GM23338 (cell line): ENCODE data around the gene MYO1E. TPM values are rescaled to one million over a fixed set of nuclear protein-coding genes. Genes with fewer than 3 reads are reported as not detected.

Source experiments
- ATAC-seq: fragments of 200-7000 bp; cut with Tn5 transposase; 3 replicates; pipeline ENCODE4 v1.9.1; 2020
- DNase-seq: peaks from one replicate; pipeline ENCODE4 v3.0.0-alpha.2; 2015; ENCODE audit warnings: low spot score
- H2AFZ ChIP-seq: fragments of 200-600 bp; sonication (generic); 2 replicates; pipeline ENCODE4 v1.8.0; 2016; ENCODE audit warnings: antibody characterized with exemption, mild to moderate bottlenecking, moderate library complexity
- H3F3A ChIP-seq: fragments of 200-600 bp; sonication (generic); replicated peaks from 2 replicates; pipeline ENCODE4 v1.8.0; 2017; ENCODE audit warnings: antibody characterized with exemption, mixed run types, low read depth
- H3K27ac ChIP-seq: fragments of 200-600 bp; sonication (generic); 2 replicates; pipeline ENCODE4 v1.6.1; 2016; ENCODE audit warnings: low read depth
- H3K27me3 ChIP-seq: fragments of 200-600 bp; sonication (generic); 2 replicates; pipeline ENCODE4 v1.8.0; 2016; ENCODE audit warnings: mild to moderate bottlenecking, mixed run types, moderate library complexity; ENCODE audit not compliant: insufficient read depth
- H3K36me3 ChIP-seq: fragments of 200-600 bp; sonication (generic); 2 replicates; pipeline ENCODE4 v1.8.0; 2016; ENCODE audit warnings: mild to moderate bottlenecking; ENCODE audit not compliant: insufficient read depth
- H3K4me1 ChIP-seq: fragments of 200-600 bp; sonication (generic); 2 replicates; pipeline ENCODE4 v1.8.0; 2016; ENCODE audit warnings: mild to moderate bottlenecking, moderate library complexity; ENCODE audit not compliant: insufficient read depth
- H3K4me2 ChIP-seq: fragments of 200-600 bp; sonication (generic); 2 replicates; pipeline ENCODE4 v1.7.1; 2017; ENCODE audit warnings: mixed run types
- H3K4me3 ChIP-seq: fragments of 200-600 bp; sonication (generic); 2 replicates; pipeline ENCODE4 v1.6.1; 2016; ENCODE audit warnings: mixed run types
- H3K79me2 ChIP-seq: fragments of 200-600 bp; sonication (generic); replicated peaks from 2 replicates; pipeline ENCODE4 v1.8.0; 2017; ENCODE audit warnings: mild to moderate bottlenecking; ENCODE audit not compliant: insufficient read depth
- H3K9me2 ChIP-seq: fragments of 200-600 bp; sonication (generic); 2 replicates; pipeline ENCODE4 v1.8.0; 2017; ENCODE audit not compliant: insufficient read depth
- H4K20me1 ChIP-seq: fragments of 200-600 bp; sonication (generic); replicated peaks from 2 replicates; pipeline ENCODE4 v1.8.0; 2017; ENCODE audit warnings: mild to moderate bottlenecking; ENCODE audit not compliant: insufficient read depth
- H3K27ac Mint-ChIP-seq: 2 replicates; pipeline ENCODE4 v1.8.0; 2020; ENCODE audit warnings: inconsistent platforms, mild to moderate bottlenecking, moderate library complexity, mixed read lengths
- H3K27me3 Mint-ChIP-seq: 3 replicates; pipeline ENCODE4 v1.8.0; 2022; ENCODE audit warnings: low read depth, mild to moderate bottlenecking, moderate library complexity, mixed read lengths, inconsistent platforms; ENCODE audit not compliant: insufficient read depth, poor library complexity
- H3K36me3 Mint-ChIP-seq: 3 replicates; pipeline ENCODE4 v1.8.0; 2021; ENCODE audit warnings: low read depth, mild to moderate bottlenecking, inconsistent platforms, moderate library complexity, mixed read lengths
- H3K4me1 Mint-ChIP-seq: 3 replicates; pipeline ENCODE4 v1.8.0; 2020; ENCODE audit warnings: mild to moderate bottlenecking, inconsistent platforms, mixed read lengths
- H3K4me3 Mint-ChIP-seq: 3 replicates; pipeline ENCODE4 v1.8.0; 2021; ENCODE audit warnings: moderate library complexity, mild to moderate bottlenecking, inconsistent platforms, mixed read lengths
- H3K9me3 Mint-ChIP-seq: 3 replicates; pipeline ENCODE4 v1.8.0; 2020; ENCODE audit warnings: moderate library complexity, mild to moderate bottlenecking, inconsistent platforms, mixed read lengths
- CREB1 ChIP-seq: fragments of 250-450 bp; sonication (Bioruptor Pico); IDR thresholded peaks from 2 replicates; pipeline ENCODE4 v1.5.0; 2020; ENCODE audit warnings: low read depth, mild to moderate bottlenecking, moderate library complexity
- EZH2 ChIP-seq: fragments of 200-600 bp; sonication (generic); IDR thresholded peaks from one replicate; pipeline ENCODE4 v1.8.0; 2017; ENCODE audit warnings: antibody characterized with exemption, mild to moderate bottlenecking, low read depth; ENCODE audit not compliant: unreplicated experiment
- EZH2phosphoT487 ChIP-seq: fragments of 200-600 bp; sonication (generic); IDR thresholded peaks from one replicate; pipeline ENCODE4 v1.8.1; 2018; ENCODE audit warnings: antibody characterized with exemption; ENCODE audit not compliant: unreplicated experiment
- JUNB ChIP-seq: IDR thresholded peaks from one replicate; pipeline ENCODE4 v1.6.1; 2016; ENCODE audit warnings: antibody characterized with exemption; ENCODE audit not compliant: unreplicated experiment
- NANOG ChIP-seq: IDR thresholded peaks from 2 replicates; pipeline ENCODE4 v1.6.1; 2016; ENCODE audit warnings: antibody characterized with exemption, borderline replicate concordance
- POLR2AphosphoS5 ChIP-seq: IDR thresholded peaks from 2 replicates; pipeline ENCODE4 v1.6.1; 2016; ENCODE audit warnings: antibody characterized with exemption, low read depth
- STAT1 ChIP-seq: IDR thresholded peaks from one replicate; pipeline ENCODE4 v1.6.1; 2016; ENCODE audit warnings: antibody characterized with exemption; ENCODE audit not compliant: unreplicated experiment
- ZNF114 ChIP-seq: fragments of 250-450 bp; sonication (Bioruptor Pico); IDR thresholded peaks from 2 replicates; pipeline ENCODE4 v1.5.0; 2020; ENCODE audit warnings: mild to moderate bottlenecking, moderate library complexity
- ZNF331 ChIP-seq: fragments of 250-450 bp; sonication (Bioruptor Pico); IDR thresholded peaks from 2 replicates; pipeline ENCODE4 v1.5.0; 2020; ENCODE audit warnings: low read depth, mild to moderate bottlenecking, moderate library complexity
- polyA plus RNA-seq: library from polyadenylated mRNA; unstranded; fragments of >200 nt; fragmentation: Nextera tagmentation; extraction: Ambion mirVana; gene quantifications from 2 replicates; pipeline ENCODE4 v1.2.1, GENCODE V29; 2016
- total RNA-seq: library from RNA; depleted of rRNA; stranded (reverse); fragments of >200 nt; shearing (Covaris generic); gene quantifications from 2 replicates; pipeline ENCODE4 v1.2.3, GENCODE V29; 2014
- TF ChIP-seq, protein P1 (sequence below): IDR thresholded peaks from 2 replicates; pipeline ENCODE4 v1.6.1; 2016; ENCODE audit warnings: antibody characterized with exemption
- TF ChIP-seq, protein P2 (sequence below): IDR thresholded peaks from one replicate; pipeline ENCODE4 v1.6.1; 2018; ENCODE audit warnings: antibody characterized with exemption; ENCODE audit not compliant: unreplicated experiment
- TF ChIP-seq, protein P3 (sequence below), 2 experiments: fragments of 200-600 bp in 1 of 2; sonication (generic) in 1 of 2; conservative IDR thresholded peaks; 2 replicates each; pipeline versions ENCODE4 v1.5.1 to v1.6.1; 2016 to 2017; ENCODE audit warnings: antibody characterized with exemption in 2 of 2, low read depth in 2 of 2, mild to moderate bottlenecking in 2 of 2, moderate library complexity in 1 of 2
- TF ChIP-seq, protein P4 (sequence below): fragments of 250-450 bp; sonication (Bioruptor Pico); IDR thresholded peaks from 2 replicates; pipeline ENCODE4 v1.5.0; 2020; ENCODE audit warnings: mild to moderate bottlenecking, moderate library complexity

MYO1E gene
- total and polyA plus RNA-seq, 2 experiments from 2014 or later, result 68.3 to 131 TPM

DNA sequence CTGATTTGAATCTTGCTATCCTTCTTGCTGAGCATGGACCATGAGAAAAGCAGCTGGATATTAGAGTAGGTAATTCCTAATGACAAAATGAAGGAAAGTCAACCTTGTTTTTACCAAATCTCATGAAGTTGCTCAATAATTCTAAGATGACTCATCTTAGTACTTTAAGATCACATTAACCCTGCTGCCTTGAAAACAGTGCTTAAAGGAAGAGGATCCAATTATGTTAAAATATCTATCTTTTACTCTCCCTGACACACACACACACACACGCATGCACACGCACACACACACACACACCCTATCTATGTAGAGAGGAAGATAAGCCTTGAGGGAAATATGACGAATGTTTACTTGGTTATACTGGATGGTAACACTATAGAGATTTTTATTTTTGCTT lies 16.0 kb upstream of the MYO1E start:
- H3K4me1 Mint-ChIP-seq, result 0 out of 3 replicates have a peak, but pooled peaks cover 5% of the 10 kb centered on the region
- Histone ChIP-seq H3K4me3 (no peak overlapping the region), H4K20me1 (no peaks in the 10 kb centered on the region), H3F3A (no peaks in the 10 kb centered on the region), H3K79me2 (no peaks in the 10 kb centered on the region), H3K4me1 (no peaks in the 10 kb centered on the region), H3K36me3 (no peaks in the 10 kb centered on the region), H2AFZ (no peak overlapping the region), H3K9me2 (no peaks in the 10 kb centered on the region), H3K4me2 (no peak overlapping the region), H3K27me3 (no peaks in the 10 kb centered on the region), H3K27ac (no peak overlapping the region)
- no peaks in the 10 kb centered on the region for H3K9me3 Mint-ChIP-seq
- TF ChIP-seq CREB1 (CRISPR knock-in tag) (no peak), EZH2 (no peak), STAT1 (no peak), ZNF331 (CRISPR knock-in tag) (no peak), POLR2AphosphoS5 (no peak), ZNF114 (CRISPR knock-in tag) (no peak), NANOG (no peak), JUNB (no peak), EZH2phosphoT487 (no peak)
- TF ChIP-seq, protein P1, sequence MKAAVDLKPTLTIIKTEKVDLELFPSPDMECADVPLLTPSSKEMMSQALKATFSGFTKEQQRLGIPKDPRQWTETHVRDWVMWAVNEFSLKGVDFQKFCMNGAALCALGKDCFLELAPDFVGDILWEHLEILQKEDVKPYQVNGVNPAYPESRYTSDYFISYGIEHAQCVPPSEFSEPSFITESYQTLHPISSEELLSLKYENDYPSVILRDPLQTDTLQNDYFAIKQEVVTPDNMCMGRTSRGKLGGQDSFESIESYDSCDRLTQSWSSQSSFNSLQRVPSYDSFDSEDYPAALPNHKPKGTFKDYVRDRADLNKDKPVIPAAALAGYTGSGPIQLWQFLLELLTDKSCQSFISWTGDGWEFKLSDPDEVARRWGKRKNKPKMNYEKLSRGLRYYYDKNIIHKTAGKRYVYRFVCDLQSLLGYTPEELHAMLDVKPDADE, result no peak
- TF ChIP-seq, protein P2, sequence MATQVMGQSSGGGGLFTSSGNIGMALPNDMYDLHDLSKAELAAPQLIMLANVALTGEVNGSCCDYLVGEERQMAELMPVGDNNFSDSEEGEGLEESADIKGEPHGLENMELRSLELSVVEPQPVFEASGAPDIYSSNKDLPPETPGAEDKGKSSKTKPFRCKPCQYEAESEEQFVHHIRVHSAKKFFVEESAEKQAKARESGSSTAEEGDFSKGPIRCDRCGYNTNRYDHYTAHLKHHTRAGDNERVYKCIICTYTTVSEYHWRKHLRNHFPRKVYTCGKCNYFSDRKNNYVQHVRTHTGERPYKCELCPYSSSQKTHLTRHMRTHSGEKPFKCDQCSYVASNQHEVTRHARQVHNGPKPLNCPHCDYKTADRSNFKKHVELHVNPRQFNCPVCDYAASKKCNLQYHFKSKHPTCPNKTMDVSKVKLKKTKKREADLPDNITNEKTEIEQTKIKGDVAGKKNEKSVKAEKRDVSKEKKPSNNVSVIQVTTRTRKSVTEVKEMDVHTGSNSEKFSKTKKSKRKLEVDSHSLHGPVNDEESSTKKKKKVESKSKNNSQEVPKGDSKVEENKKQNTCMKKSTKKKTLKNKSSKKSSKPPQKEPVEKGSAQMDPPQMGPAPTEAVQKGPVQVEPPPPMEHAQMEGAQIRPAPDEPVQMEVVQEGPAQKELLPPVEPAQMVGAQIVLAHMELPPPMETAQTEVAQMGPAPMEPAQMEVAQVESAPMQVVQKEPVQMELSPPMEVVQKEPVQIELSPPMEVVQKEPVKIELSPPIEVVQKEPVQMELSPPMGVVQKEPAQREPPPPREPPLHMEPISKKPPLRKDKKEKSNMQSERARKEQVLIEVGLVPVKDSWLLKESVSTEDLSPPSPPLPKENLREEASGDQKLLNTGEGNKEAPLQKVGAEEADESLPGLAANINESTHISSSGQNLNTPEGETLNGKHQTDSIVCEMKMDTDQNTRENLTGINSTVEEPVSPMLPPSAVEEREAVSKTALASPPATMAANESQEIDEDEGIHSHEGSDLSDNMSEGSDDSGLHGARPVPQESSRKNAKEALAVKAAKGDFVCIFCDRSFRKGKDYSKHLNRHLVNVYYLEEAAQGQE, result no peak
- TF ChIP-seq, protein P3, sequence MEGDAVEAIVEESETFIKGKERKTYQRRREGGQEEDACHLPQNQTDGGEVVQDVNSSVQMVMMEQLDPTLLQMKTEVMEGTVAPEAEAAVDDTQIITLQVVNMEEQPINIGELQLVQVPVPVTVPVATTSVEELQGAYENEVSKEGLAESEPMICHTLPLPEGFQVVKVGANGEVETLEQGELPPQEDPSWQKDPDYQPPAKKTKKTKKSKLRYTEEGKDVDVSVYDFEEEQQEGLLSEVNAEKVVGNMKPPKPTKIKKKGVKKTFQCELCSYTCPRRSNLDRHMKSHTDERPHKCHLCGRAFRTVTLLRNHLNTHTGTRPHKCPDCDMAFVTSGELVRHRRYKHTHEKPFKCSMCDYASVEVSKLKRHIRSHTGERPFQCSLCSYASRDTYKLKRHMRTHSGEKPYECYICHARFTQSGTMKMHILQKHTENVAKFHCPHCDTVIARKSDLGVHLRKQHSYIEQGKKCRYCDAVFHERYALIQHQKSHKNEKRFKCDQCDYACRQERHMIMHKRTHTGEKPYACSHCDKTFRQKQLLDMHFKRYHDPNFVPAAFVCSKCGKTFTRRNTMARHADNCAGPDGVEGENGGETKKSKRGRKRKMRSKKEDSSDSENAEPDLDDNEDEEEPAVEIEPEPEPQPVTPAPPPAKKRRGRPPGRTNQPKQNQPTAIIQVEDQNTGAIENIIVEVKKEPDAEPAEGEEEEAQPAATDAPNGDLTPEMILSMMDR (conservative IDR thresholded peaks at IDR 0.05; ENCODE audit: low read depth in 2 of 2), result no peak
- TF ChIP-seq, protein P4, sequence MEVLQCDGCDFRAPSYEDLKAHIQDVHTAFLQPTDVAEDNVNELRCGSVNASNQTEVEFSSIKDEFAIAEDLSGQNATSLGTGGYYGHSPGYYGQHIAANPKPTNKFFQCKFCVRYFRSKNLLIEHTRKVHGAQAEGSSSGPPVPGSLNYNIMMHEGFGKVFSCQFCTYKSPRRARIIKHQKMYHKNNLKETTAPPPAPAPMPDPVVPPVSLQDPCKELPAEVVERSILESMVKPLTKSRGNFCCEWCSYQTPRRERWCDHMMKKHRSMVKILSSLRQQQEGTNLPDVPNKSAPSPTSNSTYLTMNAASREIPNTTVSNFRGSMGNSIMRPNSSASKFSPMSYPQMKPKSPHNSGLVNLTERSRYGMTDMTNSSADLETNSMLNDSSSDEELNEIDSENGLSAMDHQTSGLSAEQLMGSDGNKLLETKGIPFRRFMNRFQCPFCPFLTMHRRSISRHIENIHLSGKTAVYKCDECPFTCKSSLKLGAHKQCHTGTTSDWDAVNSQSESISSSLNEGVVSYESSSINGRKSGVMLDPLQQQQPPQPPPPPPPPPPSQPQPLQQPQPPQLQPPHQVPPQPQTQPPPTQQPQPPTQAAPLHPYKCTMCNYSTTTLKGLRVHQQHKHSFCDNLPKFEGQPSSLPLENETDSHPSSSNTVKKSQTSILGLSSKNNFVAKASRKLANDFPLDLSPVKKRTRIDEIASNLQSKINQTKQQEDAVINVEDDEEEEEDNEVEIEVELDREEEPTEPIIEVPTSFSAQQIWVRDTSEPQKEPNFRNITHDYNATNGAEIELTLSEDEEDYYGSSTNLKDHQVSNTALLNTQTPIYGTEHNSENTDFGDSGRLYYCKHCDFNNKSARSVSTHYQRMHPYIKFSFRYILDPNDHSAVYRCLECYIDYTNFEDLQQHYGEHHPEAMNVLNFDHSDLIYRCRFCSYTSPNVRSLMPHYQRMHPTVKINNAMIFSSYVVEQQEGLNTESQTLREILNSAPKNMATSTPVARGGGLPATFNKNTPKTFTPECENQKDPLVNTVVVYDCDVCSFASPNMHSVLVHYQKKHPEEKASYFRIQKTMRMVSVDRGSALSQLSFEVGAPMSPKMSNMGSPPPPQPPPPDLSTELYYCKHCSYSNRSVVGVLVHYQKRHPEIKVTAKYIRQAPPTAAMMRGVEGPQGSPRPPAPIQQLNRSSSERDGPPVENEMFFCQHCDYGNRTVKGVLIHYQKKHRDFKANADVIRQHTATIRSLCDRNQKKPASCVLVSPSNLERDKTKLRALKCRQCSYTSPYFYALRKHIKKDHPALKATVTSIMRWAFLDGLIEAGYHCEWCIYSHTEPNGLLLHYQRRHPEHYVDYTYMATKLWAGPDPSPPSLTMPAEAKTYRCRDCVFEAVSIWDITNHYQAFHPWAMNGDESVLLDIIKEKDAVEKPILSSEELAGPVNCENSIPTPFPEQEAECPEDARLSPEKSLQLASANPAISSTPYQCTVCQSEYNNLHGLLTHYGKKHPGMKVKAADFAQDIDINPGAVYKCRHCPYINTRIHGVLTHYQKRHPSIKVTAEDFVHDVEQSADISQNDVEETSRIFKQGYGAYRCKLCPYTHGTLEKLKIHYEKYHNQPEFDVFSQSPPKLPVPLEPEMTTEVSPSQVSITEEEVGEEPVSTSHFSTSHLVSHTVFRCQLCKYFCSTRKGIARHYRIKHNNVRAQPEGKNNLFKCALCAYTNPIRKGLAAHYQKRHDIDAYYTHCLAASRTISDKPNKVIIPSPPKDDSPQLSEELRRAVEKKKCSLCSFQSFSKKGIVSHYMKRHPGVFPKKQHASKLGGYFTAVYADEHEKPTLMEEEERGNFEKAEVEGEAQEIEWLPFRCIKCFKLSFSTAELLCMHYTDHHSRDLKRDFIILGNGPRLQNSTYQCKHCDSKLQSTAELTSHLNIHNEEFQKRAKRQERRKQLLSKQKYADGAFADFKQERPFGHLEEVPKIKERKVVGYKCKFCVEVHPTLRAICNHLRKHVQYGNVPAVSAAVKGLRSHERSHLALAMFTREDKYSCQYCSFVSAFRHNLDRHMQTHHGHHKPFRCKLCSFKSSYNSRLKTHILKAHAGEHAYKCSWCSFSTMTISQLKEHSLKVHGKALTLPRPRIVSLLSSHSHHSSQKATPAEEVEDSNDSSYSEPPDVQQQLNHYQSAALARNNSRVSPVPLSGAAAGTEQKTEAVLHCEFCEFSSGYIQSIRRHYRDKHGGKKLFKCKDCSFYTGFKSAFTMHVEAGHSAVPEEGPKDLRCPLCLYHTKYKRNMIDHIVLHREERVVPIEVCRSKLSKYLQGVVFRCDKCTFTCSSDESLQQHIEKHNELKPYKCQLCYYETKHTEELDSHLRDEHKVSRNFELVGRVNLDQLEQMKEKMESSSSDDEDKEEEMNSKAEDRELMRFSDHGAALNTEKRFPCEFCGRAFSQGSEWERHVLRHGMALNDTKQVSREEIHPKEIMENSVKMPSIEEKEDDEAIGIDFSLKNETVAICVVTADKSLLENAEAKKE (CRISPR knock-in tag), result no peak
- no peaks in the 10 kb centered on the region for H3K36me3 Mint-ChIP-seq
- no peak overlapping the region for H3K27ac Mint-ChIP-seq
- peaks cover 2% of the 10 kb centered on the region for H3K27me3 Mint-ChIP-seq
- DNase-seq (no peak), ATAC-seq (no peak)
- H3K4me3 Mint-ChIP-seq, result no peak overlapping the region
